ENCODE measurements around the gene POFUT2. TPM values are rescaled to one million over a fixed set of nuclear protein-coding genes. Genes with fewer than 3 reads are reported as not detected.

The POFUT2 gene
- total and polyA plus RNA-seq, 12 donors: 12.7 to 20.6 (median 16.9) TPM

DNA sequence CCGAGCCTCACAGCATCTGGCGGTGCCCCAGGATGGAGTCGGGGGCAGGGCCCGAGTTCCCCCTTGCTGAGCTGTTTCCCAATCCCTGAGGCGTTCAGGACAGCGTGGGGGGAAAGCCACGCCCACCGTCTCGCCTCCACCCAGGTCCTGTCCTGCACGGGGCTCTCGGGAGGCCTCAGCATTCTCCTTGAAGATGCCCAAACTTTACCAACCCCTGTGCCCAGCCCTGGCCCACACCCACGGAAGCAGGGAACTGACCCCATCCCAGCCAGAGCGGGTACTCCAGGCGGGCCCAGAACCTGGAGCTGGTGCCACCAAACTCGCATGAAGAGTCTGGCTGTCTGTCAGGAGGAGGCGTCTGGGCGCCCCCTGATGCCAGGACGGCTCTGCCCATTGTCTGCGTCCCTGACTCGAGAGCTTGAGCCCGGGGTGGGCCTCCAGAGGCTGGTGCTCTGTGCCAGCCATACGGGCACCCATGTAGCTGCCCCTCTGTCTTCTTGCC, 35.3 kb upstream of the POFUT2 start:
- intact Hi-C loops (cut with DNase I): no loop called here
- Histone ChIP-seq H3K27ac (peak overlapping the region in 3 of 10 donors; percentile 26 to 44 (median 43)), H3K36me3 (no peaks in the 10 kb centered on the region), H3K4me1 (peaks cover 26 to 61% (median 38%) of the 10 kb centered on the region in 9 donors), H3K4me3 (no peak overlapping the region), H3K27me3 (no peaks in the 10 kb centered on the region), H3K9me3 (no peaks in the 10 kb centered on the region)
- peak in 1 of 2 donors; percentile 28 for DNase-seq
- ATAC-seq: no peak
- TF ChIP-seq CTCF (IDR thresholded peaks at IDR 0.05): no peak
- 80 to 86% methylated on average over 22 of the region's 22 CpGs for WGBS, 2 donors

DNA sequence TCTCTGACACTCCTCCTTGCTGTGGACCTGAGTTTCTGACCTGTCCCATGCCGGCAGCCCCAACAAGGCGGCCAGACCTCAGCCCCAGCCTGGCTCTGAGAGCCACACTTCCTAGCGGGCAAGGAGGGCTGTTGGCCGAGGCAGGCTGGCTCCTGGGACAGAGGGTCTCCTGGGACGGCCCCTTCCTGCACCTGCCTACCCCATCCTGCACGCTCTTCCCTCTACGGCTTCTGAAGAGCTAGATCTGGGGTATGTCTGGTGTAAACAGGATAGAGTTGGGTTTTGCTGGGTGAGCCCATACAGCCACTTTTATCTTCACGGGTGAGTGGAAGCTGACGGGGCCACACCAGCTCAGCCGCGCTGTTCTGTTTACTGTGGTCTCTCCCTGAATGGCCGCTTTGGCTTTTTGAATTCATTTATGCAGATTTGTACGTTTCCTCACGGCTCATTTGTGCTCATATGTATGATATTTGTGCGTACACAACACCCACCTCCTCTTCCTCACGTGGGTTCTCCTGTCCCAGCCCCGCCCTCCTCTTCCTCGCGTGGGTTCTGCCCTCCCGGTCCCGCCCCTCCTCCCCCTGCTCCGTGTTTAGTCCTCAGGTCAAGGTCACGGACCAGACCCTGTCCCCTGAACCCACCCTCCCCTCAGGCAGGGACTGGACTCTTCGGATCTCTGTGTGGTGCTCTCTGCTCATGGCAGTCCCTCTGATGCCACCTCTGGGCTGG, 34.7 kb upstream of the POFUT2 start:
- Histone ChIP-seq H3K27ac (peak overlapping the region in 1 of 10 donors; percentile 34), H3K27me3 (no peaks in the 10 kb centered on the region), H3K4me3 (no peak overlapping the region), H3K9me3 (no peaks in the 10 kb centered on the region), H3K4me1 (peaks cover 29 to 67% (median 44%) of the 10 kb centered on the region in 9 donors), H3K36me3 (no peaks in the 10 kb centered on the region)
- intact Hi-C loops (cut with DNase I): no loop called here
- ATAC-seq (no peak), DNase-seq (no peak)
- 78 to 80% methylated on average over 24 of the region's 24 CpGs for WGBS, 2 donors
- no peak for TF ChIP-seq CTCF (IDR thresholded peaks at IDR 0.05)

- intact Hi-C loops (cut with DNase I): no loop called here
- H3K4me1 ChIP-seq: peaks cover 34 to 73% (median 46%) of the 10 kb centered on the region in 9 donors
Measured at GRCh38 chr21:45320261-45321025, 32.7 kb upstream of the POFUT2 start.

More at GRCh38 chr21:45320261-45321025, 32.7 kb upstream of the POFUT2 start:
- ATAC-seq (peak in 3 of 8 donors; percentile 6 to 23 (median 12)), DNase-seq (peak in 1 of 2 donors; percentile 64)
- 65 to 71% methylated on average over 22 of the region's 22 CpGs for WGBS, 2 donors
- Histone ChIP-seq H3K27me3 (no peaks in the 10 kb centered on the region), H3K9me3 (no peaks in the 10 kb centered on the region), H3K36me3 (no peaks in the 10 kb centered on the region), H3K27ac (peak overlapping the region; percentile 78 to 94 (median 85)), H3K4me3 (no peak overlapping the region)
- no peak for TF ChIP-seq CTCF (IDR thresholded peaks at IDR 0.05)
